GM18499 (cell line): Measurements from ENCODE around the gene MPPED1.

ENCODE experiments used
- ATAC-seq: cut with Tn5 transposase; IDR thresholded peaks from one replicate; pipeline ENCODE4 v1.9.1; 2021; ENCODE audit warnings: moderate number of reproducible peaks; ENCODE audit not compliant: insufficient read depth, unreplicated experiment

Gene MPPED1

GRCh38 chr22:43554259-43554636 is 142.4 kb downstream of the MPPED1 start:
- no peak for ATAC-seq

GRCh38 chr22:43554694-43555365 is 143.0 kb downstream of the MPPED1 start:
- ATAC-seq: no peak

GRCh38 chr22:43555561-43556515 is 144.0 kb downstream of the MPPED1 start:
- no peak for ATAC-seq
